HG03439 (cell line): ENCODE measurements around the gene MICOS13.
"Not testable (repeated sequence)": the region's sequence is repeated elsewhere in the genome, so short reads cannot be mapped to it uniquely, and the experiment has no call there.

Experiments
- ATAC-seq: cut with Tn5 transposase; IDR thresholded peaks from one replicate; pipeline ENCODE4 v1.9.1; 2021; ENCODE audit warnings: mild to moderate bottlenecking, moderate library complexity; ENCODE audit not compliant: unreplicated experiment

The MICOS13 gene

DNA sequence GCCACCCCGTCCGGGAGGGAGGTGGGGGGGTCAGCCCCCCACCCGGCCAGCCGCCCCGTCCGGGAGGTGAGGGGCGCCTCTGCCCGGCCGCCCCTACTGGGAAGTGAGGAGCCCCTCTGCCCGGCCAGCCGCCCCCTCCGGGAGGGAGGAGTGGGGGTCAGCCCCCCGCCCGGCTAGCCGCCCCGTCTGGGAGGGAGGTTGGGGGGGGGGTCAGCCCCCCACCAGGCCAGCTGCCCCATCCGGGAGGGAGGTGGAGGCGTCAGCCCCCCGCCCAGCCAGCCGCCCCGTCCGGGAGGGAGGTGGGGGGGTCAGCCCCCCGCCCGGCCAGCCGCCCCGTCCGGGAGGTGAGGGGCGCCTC lies 21.7 kb upstream of the MICOS13 start:
- ATAC-seq = not testable (repeated sequence)

- no peak for ATAC-seq
Observed at GRCh38 chr19:5700455-5701092, 20.3 kb upstream of the MICOS13 start.

GRCh38 chr19:5698635-5699422 lies 18.5 kb upstream of the MICOS13 start:
- ATAC-seq = no peak

DNA sequence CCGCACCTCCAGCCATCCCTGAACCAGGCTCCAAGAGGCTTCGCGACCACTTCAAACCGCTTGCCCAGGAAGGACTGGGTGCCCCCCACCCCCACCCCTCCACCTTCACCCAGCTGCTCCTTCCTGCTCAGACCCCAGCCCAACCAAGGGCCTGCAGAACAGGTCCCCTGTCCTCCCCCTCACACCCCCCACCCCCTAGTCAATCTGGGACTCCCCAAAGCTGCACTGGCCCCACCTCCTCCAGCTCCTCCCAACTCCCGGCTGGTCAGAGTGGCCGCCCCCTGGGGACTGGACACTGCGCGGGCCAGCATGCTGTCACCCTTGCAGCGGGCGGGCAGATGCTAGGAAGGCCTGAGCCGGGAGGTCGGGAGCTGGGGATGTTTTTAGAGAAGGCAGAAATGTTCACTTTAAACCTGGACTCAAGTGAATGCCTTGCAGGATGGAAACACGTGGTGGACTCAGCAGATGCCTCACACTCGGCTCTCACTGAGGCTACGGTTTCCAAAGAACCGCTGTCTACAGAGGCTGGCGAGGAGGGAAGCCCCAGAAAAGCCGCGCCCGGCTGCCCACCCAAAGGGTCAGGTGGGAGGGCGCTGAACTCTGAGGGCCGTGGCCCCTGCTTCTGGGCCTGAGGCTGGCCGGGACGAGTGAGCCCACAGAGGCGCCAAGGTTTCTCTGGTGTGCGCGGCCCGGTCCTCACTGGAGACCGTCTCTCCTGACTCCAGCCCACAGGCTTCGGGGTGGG lies 17.7 kb upstream of the MICOS13 start:
- ATAC-seq = no peak

GRCh38 chr19:5697022-5697889 lies 16.9 kb upstream of the MICOS13 start:
- no peak for ATAC-seq

DNA sequence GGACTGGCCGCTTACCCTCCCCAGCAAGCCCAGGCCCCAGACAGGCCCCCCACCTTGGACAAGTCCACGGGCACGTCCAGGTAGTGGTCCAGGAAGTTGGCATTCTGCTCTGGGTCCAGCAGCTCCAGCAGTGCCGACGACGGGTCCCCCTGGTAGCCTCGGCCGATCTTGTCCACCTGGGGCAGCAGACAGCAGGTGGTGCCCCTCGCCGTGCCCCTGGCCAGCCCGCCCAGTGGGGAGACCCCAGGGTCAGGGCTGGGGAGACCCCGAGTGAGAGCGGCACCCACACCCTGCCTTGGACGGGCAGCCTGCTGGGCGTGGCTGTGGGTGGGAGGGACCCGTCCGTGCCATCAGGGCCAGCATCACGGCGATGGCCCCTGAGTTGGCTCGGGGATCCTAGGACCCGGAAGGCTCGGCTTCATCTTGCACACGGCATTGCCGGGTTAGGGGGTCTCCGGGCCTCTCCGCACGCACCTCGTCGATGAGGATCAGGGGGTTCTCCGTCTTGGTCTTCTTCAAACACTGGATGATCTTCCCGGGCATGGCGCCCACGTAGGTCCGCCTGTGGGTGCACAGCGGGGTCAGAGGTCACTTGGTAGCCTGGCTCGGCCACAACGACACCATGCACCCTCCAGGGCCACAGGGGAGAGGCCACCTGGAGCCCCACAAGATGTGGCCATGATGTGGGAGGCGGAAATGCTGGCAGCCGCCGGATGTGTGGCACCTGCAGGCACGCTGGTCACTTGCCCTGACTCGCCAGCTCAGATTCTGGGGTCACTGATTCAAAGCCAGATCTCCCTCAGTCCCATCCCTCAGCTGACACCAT lies 16.1 kb upstream of the MICOS13 start:
- ATAC-seq = no peak

- ATAC-seq = no peak
Observed at GRCh38 chr19:5695649-5696195, 15.4 kb upstream of the MICOS13 start.

GRCh38 chr19:5694956-5695648 lies 14.8 kb upstream of the MICOS13 start:
- no peak for ATAC-seq

- no peak for ATAC-seq
Observed at GRCh38 chr19:5694167-5694955, 14.0 kb upstream of the MICOS13 start.

- ATAC-seq = no peak
Observed at GRCh38 chr19:5693195-5694166, 13.2 kb upstream of the MICOS13 start.

GRCh38 chr19:5692723-5693194 lies 12.4 kb upstream of the MICOS13 start:
- ATAC-seq = no peak

DNA sequence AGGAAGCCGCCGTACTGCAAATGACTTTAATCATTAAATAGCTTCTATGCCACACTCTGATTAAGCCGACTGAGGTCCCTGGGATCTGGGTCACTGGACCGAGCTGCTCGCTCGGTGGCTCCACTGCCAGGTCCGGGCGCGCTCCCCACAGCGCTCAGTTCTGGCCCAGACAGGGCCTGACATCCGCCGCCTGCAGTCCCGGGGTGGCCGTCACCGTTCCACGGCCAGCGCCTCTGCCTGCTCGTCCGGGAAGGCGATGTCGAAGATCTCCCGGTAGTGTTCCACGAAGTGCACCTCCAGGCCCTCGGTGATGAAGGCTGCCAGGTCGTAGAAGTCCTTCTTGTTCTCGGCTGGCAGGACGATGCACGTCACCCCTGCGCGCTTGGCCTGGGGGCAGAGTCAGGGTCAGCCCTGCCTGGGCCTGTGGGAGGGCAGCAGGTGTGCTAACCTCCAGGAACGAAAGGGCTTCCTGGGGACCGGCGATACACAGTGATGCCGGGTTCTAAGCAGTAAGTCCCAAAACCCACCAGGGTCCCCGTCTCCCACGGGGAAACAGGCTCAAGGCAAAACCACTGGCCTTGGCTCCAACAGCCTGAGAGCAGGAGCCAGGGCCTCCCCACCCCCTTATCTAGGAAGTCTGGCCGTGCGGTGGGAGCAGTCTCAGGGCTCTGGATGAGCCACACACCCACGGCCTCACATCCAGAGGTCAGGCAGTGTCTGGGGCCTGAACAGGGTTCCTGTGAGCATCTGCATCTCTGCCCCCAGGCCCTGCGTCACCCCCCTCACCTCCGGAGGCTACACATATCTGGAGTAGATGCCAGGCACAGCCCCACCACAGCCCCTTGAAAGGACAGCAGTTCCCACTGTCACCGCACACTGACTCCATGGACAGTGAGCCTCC lies 11.8 kb upstream of the MICOS13 start:
- no peak for ATAC-seq

GRCh38 chr19:5690955-5691821 lies 10.9 kb upstream of the MICOS13 start:
- no peak for ATAC-seq

DNA sequence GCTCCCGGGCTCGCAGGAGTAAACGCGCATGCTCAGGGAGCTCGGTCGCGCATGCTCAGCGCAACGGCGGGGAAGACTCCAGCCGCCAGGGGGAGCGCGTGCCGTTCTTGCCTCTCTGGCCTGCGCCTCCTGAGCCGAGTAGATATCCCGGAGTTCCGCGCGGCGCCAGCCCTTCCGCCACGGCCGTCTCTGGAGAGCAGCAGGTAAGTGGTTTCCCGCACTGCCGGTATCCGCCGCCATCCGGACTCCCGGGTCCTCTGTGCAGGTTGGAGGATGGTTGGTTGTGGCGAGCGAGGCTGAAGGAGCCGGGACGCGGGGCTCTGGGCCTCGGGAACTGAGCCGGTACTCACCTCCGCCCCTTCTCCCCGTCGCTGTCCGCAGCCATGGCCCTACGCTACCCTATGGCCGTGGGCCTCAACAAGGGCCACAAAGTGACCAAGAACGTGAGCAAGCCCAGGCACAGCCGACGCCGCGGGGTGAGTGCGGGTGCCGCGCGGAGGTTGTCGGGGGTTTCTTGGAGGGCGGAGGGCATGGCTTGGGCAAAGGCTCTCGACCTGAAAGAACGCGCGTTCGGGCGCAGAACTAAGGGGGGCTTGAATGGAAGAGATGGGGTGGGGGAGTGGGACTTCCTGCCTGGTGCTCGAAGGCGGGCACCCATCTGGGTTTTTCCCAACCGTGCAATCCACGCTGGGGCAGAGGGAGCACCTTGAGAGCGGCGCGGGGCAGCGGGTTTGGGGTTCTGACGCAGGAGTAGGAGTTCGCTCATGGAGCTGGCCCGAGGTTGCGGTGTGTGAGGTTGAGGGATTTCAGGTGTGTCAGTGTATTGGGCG lies 10.0 kb upstream of the MICOS13 start, which contains the start of gene RPL36:
Gene RPL36, plus strand, starts transcription at position 171 of the 830 bp plus-strand sequence. Its CDS starts 213 bp downstream, at position 384.
- peak; percentile 38 for ATAC-seq
